Measurements from ENCODE around the gene PALD1. TPM values are rescaled to one million over a fixed set of nuclear protein-coding genes. Genes with fewer than 3 reads are reported as not detected.
A peak's percentile ranks its signal among the peaks of the same experiment; 100 is the strongest.

PALD1 gene
- total and polyA plus RNA-seq, 9 of the 15 experiments (the other 6 are each of a cell fraction or from before 2014, with no cell fraction given): 0.03 to 0.29 (median 0.09) TPM; not detected in 2

DNA sequence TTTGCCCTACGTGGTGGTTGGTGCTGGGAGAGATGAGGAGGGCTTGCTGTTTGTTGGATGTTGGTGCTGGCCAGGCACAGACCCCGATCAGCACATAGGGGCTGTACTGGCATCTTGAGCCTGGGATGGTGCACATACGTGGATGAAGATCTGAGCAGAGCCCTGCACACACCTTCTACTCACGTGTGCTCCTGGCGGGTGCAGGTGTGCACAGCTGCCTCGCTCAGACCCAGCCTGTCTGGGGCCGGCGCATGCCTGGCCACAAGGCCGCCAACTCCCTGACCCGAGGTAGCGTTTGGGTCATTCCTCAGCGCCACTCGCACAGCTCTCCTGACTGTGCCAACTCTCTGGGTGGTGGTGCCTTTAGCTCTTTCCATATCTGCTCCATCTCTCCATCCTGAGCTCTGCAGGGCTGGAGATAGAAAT lies 18.6 kb downstream of the PALD1 start:
- H3K27ac ChIP-seq (ENCODE audit: extremely low read depth, low read depth, low read length): no peak overlapping the region
- FAIRE-seq (no peak), ATAC-seq (0 out of 3 replicates have a peak, but pooled peaks have one; percentile 28), DNase-seq (ENCODE audit: extremely low read depth in 1 of 4, low spot score in 3 of 4) (no peak)
- peak overlapping the region in 1 of 2 experiments; percentile 9; a peak in 1 of 4 replicates for H3K9ac ChIP-seq (ENCODE audit: insufficient read depth in 1 of 2, low read depth in 2 of 2, low read length in 2 of 2)
- no peaks in the 10 kb centered on the region for H4K20me1 ChIP-seq (replicated peaks; ENCODE audit: control insufficient read depth, insufficient read depth, low read length)
- no peak for TF ChIP-seq BMI1 (IDR thresholded peaks at IDR 0.05; ENCODE audit: low read length)
- TF ChIP-seq NRF1 (conservative IDR thresholded peaks at IDR 0.05 in 1 of 2, IDR thresholded peaks at IDR 0.05 in 1 of 2): peak in 1 of 2 experiments; percentile 30; a peak in 2 of 4 replicates
- CTCF ChIA-PET (ENCODE audit: low intra/inter-chr PET ratio): no interaction called here
- WGBS (ENCODE audit: insufficient coverage, low coverage, missing lambda C conversion rate): 3% methylated on average over 13 of the region's 13 CpGs
- no peaks in the 10 kb centered on the region for H3K9me1 ChIP-seq (ENCODE audit: control insufficient read depth, insufficient read depth, low read length)
- no peak overlapping the region for H2AFZ ChIP-seq (ENCODE audit: low read depth, low read length)
- H3K36me3 ChIP-seq (ENCODE audit: control insufficient read depth, insufficient read depth, low read length): no peaks in the 10 kb centered on the region
- H3K4me2 ChIP-seq (ENCODE audit: insufficient read depth, low read length): no peak overlapping the region
- H3K27me3 ChIP-seq (ENCODE audit: control insufficient read depth in 2 of 2, insufficient read depth in 2 of 2, low read length in 2 of 2): peaks cover 49 to 76% of the 10 kb centered on the region in 2 experiments
- intact Hi-C loops (cut with micrococcal nuclease) (no loop called here), in situ Hi-C loops (cut with MboI) (no loop called here)
- POLR2A ChIA-PET: interaction anchor here (0.6 kb wide), 1 partner anchor 505 kb away, joined by 3 read pairs; no protein-coding TSS in a partner anchor
- no peak overlapping the region for H3K4me3 ChIP-seq
- no peaks in the 10 kb centered on the region for H3K9me3 ChIP-seq (replicated peaks; ENCODE audit: control insufficient read depth, insufficient read depth, low read depth, low read length)
- H3K4me1 ChIP-seq (replicated peaks in 1 of 2; ENCODE audit: control insufficient read depth in 2 of 2, insufficient read depth in 2 of 2, low read length in 2 of 2): peaks cover 0 to 5% of the 10 kb centered on the region in 2 experiments; a peak in 1 of 5 replicates
- H3K79me2 ChIP-seq (ENCODE audit: control insufficient read depth, insufficient read depth, low read length): no peaks in the 10 kb centered on the region
- BruUV-seq (replicated peaks): no TSS peak

DNA sequence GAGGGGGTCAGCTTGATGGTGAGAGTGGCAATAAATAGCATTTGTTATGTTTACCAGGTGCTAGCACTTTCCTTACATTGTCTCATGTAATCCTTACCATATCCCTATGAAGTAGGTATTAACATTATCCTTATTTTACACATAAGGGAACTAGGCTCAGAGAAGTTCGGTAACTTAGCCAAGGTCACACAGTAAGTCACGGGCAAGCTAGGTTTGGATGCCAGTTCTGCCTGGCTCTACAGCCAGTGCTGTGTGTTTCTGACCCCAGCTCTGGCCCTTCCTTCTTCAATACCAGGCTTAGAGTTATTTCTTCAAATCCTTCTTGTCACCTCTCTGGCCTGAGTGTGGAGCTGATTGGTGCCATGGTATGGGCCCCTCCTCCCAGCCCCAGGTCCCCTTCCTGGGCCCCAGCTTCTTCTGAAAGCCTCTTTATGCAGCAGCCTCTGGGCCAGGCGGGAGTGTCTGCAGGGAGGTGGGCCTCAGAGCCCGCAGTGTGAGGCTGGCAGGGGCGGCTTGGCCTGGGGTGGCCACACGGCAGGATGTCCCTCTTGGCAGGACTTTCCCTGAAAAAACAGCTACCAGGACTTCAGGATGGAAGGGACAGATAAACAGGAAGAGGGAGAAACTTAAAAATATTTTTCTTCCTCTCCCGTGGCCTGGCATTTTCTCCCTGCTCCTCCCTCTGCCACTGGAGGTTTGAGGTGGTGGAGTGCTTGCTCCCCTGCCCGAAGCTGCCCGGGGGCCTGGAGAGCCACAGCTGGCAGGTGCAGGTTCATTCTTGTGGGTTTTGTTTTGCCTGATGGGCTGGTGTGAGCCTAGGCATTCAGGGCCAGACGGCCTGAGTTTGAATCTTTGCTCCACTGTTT lies 20.6 kb downstream of the PALD1 start:
- CTCF ChIA-PET (ENCODE audit: low intra/inter-chr PET ratio): no interaction called here
- Histone ChIP-seq H3K27ac (ENCODE audit: extremely low read depth, low read depth, low read length) (no peak overlapping the region), H3K9me3 (replicated peaks; ENCODE audit: control insufficient read depth, insufficient read depth, low read depth, low read length) (no peaks in the 10 kb centered on the region), H3K79me2 (ENCODE audit: control insufficient read depth, insufficient read depth, low read length) (no peaks in the 10 kb centered on the region), H3K4me3 (no peak overlapping the region), H3K36me3 (ENCODE audit: control insufficient read depth, insufficient read depth, low read length) (no peaks in the 10 kb centered on the region), H3K27me3 (ENCODE audit: control insufficient read depth in 2 of 2, insufficient read depth in 2 of 2, low read length in 2 of 2) (peaks cover 37 to 79% of the 10 kb centered on the region in 2 experiments), H3K4me2 (ENCODE audit: insufficient read depth, low read length) (no peak overlapping the region), H3K9me1 (ENCODE audit: control insufficient read depth, insufficient read depth, low read length) (no peaks in the 10 kb centered on the region), H3K9ac (ENCODE audit: insufficient read depth in 1 of 2, low read depth in 2 of 2, low read length in 2 of 2) (no peak overlapping the region), H4K20me1 (replicated peaks; ENCODE audit: control insufficient read depth, insufficient read depth, low read length) (no peaks in the 10 kb centered on the region), H3K4me1 (replicated peaks in 1 of 2; ENCODE audit: control insufficient read depth in 2 of 2, insufficient read depth in 2 of 2, low read length in 2 of 2) (peaks cover 0 to 5% of the 10 kb centered on the region in 2 experiments; a peak in 1 of 5 replicates), H2AFZ (ENCODE audit: low read depth, low read length) (no peak overlapping the region)
- 7% methylated on average over 10 of the region's 10 CpGs for WGBS (ENCODE audit: insufficient coverage, low coverage, missing lambda C conversion rate)
- intact Hi-C loops (cut with micrococcal nuclease) (no loop called here), in situ Hi-C loops (cut with MboI) (no loop called here)
- ATAC-seq: no peak
- no peak for DNase-seq (ENCODE audit: extremely low read depth in 1 of 4, low spot score in 3 of 4)
- FAIRE-seq: no peak
- POLR2A ChIA-PET: interaction anchor here (0.6 to 1.8 kb wide), 4 partner anchors 10 to 713 kb away, joined by 3 to 5 read pairs (median 4); no protein-coding TSS in a partner anchor
- no TSS peak for BruUV-seq (replicated peaks)
- TF ChIP-seq EP300 (IDR thresholded peaks at IDR 0.05; ENCODE audit: low read length) (no peak), RBM25 (IDR thresholded peaks at IDR 0.05; ENCODE audit: low read depth, low read length, severe bottlenecking) (peak; percentile 85), TEAD2 (tag; IDR thresholded peaks at IDR 0.05) (no peak), BCOR (IDR thresholded peaks at IDR 0.05) (peak; percentile 61), ZFP36 (IDR thresholded peaks at IDR 0.05; ENCODE audit: low read depth, low read length, partially characterized antibody) (peak; percentile 61), KDM1A (IDR thresholded peaks at IDR 0.05) (peak in 1 of 2 experiments; percentile 25; a peak in 1 of 4 replicates)
